Fibroblast of mammary gland (primary cell): ENCODE results near the gene NFKBIL1.

ENCODE experiments used
- DNase-seq: peaks from one replicate; pipeline ENCODE4 v3.0.0-alpha.2; 2010; ENCODE audit warnings: low read depth
- H3K4me3 ChIP-seq: 2 replicates; pipeline ENCODE4 v1.5.1; 2011; ENCODE audit warnings: low read depth, mild to moderate bottlenecking, low read length, moderate library complexity; ENCODE audit not compliant: control insufficient read depth
- TF ChIP-seq, protein P1 (sequence below): conservative IDR thresholded peaks from 2 replicates; pipeline ENCODE4 v1.5.1; 2011; ENCODE audit warnings: low read depth, low read length, inconsistent platforms; ENCODE audit not compliant: control insufficient read depth, insufficient read depth

The NFKBIL1 gene

DNA sequence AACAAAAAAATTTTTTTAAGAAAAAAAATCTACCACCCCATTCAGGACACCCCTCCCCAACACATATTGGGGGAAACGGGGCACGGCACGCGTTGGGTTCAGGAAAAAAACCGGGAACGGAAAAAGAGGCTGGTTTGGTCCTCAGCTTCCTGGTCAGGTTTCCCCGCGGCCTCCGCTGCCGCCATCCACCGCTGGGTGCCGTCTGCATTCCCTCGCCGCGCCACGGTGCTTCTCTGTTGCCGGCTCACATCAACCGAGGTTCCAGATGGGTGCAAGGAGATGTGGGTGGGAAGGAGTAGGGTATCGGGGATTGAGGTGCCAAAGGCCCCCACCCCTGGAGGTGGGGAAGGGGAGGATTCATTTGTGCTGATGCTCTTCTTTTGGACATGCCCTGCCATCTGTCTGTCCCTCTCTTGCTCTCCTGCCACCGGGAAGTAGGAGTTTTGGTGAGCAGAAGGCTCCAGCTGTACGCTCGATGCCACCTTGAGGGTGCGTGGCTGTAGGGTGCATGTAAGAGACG, 12.8 kb upstream of the NFKBIL1 start:
- H3K4me3 ChIP-seq = no peak overlapping the region
- DNase-seq = no peak
- TF ChIP-seq, protein P1, sequence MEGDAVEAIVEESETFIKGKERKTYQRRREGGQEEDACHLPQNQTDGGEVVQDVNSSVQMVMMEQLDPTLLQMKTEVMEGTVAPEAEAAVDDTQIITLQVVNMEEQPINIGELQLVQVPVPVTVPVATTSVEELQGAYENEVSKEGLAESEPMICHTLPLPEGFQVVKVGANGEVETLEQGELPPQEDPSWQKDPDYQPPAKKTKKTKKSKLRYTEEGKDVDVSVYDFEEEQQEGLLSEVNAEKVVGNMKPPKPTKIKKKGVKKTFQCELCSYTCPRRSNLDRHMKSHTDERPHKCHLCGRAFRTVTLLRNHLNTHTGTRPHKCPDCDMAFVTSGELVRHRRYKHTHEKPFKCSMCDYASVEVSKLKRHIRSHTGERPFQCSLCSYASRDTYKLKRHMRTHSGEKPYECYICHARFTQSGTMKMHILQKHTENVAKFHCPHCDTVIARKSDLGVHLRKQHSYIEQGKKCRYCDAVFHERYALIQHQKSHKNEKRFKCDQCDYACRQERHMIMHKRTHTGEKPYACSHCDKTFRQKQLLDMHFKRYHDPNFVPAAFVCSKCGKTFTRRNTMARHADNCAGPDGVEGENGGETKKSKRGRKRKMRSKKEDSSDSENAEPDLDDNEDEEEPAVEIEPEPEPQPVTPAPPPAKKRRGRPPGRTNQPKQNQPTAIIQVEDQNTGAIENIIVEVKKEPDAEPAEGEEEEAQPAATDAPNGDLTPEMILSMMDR = no peak

DNA sequence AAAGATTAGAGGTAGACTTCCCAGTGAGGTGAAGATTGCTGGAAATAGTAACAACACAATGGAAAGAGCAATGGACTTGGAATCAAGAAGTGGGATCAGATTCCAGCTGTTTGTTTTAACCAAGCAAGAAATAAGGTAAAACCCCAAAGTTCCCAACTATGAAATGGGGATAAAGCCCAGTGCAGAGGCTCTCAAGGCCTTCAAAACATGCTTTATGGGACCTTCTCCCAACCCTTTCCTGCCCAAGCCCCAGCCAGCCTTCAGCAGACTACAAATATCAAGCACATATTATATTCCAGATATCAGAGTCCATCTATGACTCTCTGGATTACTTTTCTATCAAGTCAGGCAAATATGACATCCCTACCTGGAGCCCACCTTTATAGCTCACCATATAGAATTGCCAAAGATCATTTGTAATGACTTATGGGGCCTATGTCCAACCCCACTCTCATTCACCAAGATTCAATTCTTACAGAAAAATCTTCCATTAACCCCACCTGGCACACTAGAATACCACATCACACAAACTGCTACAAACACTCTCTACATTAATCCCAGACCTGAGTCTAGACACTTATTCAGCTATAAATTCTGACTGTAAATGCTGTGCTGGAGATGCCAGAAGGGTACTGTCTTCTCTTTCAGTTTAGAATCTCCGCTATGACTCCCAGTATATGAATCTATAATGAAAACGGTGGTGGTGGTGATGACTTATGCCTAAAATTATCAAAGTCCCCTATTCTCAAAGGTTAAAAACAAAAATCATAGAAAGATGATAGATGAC, 11.7 kb upstream of the NFKBIL1 start:
- TF ChIP-seq, protein P1 = no peak
- no peak for DNase-seq
- H3K4me3 ChIP-seq = no peak overlapping the region

DNA sequence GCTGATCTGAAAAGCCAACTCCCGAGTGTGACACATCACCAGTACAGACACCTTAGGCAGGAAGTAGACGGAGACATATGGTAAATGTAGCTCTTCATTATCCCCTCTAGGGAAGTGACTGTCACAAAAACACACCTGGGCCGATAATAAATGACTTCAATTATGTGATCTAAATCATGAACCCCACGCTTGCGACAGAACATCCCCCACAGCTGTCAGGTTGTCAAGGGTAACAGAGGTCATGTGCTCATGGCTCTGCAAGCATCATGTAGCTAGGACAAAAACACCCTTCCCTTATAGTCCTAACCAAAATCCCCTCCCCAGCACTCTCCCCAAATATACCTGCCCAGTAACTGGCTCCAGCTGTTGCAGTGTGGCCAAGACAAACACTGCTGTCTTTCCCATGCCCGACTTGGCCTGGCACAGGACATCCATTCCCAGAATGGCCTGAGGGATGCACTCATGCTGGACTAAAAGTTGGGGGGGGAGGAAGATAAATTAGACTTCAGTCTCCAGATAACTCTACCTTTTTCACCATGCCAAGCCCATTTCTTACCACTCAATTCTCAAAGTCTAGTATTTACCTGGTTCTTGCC, 8.5 kb upstream of the NFKBIL1 start:
- H3K4me3 ChIP-seq = peak overlapping the region; percentile 100
- no peak for DNase-seq
- TF ChIP-seq, protein P1 = no peak

DNA sequence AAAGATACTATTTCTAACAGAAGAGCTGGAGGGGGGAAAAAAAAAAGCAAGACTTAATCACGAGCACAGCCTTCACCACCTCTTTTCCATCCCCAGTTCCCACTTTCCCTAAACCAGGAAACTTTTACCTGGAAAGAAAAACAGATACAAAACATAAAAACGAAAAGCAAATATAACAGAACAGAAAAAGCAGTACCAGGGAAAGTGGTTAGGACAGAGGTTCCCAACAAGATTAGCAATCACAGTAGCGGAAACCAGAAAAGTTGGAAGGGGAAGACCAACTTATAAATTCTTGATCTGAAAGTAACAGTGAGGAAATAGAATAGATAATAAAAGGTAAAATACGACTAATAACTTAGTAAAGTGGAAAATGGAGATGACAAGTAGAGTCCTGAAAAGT, 6.8 kb upstream of the NFKBIL1 start:
- DNase-seq = no peak
- H3K4me3 ChIP-seq = peak overlapping the region; percentile 100
- TF ChIP-seq, protein P1 = no peak

DNA sequence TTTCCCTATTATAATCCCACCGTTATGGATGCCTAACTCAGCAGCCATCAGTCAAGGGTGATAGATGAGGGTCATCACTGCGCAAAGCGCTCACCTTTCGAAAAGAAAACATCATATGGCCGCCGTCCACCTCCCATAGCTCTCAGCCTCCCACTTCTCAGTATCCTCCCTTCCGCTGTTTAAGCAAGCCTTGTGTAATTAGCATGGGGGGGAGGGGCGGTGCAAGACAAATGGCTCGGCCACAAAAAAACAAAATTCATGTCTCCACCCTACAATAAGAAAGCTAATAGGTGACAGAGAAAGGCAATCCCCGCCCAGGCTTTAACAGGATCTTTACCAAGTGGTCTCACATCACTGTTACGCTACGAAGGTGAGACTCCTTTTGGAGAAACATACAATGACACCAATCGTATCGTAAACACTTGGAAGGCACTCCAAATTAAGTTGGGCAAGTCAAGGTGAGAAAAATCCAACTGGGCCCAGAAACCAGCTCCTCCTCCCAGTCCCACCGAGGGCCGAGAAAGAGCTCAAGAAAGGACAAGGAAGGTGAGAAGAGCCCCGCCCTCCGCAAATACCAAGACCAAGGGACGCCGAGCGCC, 6.2 kb upstream of the NFKBIL1 start:
- H3K4me3 ChIP-seq = peak overlapping the region; percentile 100
- DNase-seq = peak; percentile 60
- TF ChIP-seq, protein P1 = no peak

DNA sequence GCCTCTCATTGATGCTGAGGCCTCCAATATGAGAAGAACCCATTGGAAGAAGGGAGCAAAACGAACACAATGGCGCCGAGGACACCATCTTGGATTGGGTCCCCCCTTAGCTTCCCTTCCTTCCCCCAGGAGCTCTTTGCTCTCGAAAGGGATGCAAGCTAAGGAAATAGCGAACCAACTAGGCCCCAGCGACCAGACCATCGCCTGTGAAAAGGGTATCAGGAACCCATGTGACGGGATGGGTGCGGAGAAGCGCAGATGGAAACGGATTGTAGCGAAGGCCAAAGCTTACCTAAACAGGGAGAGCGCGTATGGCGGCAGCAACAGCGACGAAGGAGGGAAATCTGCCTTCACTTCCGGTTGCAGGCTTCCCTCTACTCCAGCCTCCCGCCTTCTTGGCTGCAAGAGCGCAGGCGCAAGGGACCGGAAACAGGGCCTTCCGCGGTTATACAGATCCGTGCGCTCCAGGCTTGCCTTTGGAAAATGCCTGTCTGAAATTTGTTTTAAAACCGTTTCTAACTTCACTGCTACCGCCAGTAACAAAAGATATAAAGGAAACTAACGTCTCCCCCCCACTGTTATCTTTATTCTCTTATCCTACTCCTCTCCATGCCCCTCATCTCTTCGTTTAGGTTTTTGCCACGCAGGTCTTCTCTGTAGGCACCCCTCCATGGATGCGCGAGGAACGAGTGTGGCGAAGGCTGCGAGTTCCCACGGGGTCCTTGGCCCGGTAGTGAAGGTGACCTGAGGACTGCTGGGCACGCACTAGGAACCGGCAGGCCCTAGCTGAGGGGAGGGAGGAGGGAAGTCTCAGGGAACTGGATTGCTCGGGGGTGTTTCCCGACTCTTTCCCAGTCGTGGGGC, 5.5 kb upstream of the NFKBIL1 start, which contains the start of gene DDX39B:
Gene DDX39B, minus strand, starts transcription at position 346 of the 864 bp plus-strand sequence. CDS start 1,471 bp downstream, outside the sequence.
- peak within 1 kb of the TSS; percentile 100 for H3K4me3 ChIP-seq
- peak; percentile 97 for DNase-seq
- TF ChIP-seq, protein P1 = no peak
